Measurements from ENCODE around the gene MVP.
"Not testable (repeated sequence)": the region's sequence is repeated elsewhere in the genome, so short reads cannot be mapped to it uniquely, and the experiment has no call there.

MVP gene

GRCh38 chr16:29820271-29820701 lies at the start of gene MVP:
Gene MVP (plus strand): TSS chr16:29820462. CDS start chr16:29830550, 10,088 bp downstream.
- DNase-seq = peak; percentile 54

DNA sequence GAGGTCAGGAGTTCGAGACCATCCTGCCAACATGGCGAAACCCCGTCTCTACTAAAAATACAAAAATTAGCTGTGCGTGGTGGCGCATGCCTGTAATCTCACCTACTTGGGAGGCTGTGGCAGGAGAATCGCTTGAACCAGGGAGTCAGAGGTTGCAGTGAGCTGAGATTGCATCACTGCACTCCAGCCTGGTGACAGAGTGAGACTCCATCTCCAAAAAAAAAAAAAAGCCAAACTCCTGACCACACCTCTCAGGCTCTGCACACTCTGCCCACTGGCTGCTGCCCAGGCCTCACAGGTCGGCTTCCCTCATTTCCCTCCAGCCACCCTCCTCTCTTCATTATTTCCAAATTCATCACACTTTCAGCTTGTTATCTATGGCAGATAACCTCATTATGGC lies 47.9 kb upstream of the MVP start:
- peak; percentile 27 for DNase-seq

GRCh38 chr16:29774730-29775129 lies 45.5 kb upstream of the MVP start:
- DNase-seq = no peak

- no peak for DNase-seq
These were observed 44.4 kb upstream of the MVP start for GRCh38 chr16:29775742-29776408.

DNA sequence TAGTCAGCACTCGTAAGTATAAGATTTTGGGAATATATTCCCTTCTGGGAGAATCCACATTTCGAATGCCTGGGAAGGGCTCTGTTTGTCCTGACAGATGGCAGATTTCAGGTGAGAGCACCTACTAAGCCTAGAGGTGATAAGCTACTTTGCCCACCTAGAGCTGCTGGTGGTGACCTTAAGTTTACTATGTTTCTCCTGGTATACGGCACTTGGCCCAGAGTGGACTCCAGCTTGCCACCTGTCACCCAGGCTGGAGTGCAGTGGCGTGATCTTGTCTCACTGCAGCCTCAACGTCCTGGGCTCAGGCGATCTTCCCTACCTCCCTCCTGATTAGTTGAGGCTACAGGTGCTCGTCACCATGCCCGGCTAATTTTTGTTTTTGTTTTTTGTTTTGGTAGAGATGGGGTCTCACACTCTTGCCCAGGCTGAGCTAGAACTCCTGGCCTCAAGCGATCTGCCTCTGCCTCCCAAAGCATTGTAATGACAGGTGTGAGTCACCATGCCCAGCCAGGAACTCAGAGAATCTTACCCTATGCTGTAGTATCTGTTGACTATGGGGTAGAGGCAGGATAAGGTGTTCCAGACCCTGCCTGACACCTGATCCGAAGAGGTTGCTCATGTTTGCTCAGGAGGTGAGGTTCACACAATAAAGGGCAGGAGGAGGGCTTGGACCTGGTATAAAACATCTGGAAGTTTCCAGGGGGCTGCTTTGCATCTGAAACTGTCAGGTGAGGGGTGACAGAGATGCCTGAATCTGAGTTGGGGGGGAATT lies 42.5 kb upstream of the MVP start, which contains the start of gene ZG16:
TSS of gene ZG16 (plus strand) at position 681 of the 775 bp plus-strand sequence. CDS start 1,011 bp downstream, outside the sequence.
- no peak for DNase-seq

- no peak for DNase-seq
These were observed 40.8 kb upstream of the MVP start for GRCh38 chr16:29779474-29779873.

DNA sequence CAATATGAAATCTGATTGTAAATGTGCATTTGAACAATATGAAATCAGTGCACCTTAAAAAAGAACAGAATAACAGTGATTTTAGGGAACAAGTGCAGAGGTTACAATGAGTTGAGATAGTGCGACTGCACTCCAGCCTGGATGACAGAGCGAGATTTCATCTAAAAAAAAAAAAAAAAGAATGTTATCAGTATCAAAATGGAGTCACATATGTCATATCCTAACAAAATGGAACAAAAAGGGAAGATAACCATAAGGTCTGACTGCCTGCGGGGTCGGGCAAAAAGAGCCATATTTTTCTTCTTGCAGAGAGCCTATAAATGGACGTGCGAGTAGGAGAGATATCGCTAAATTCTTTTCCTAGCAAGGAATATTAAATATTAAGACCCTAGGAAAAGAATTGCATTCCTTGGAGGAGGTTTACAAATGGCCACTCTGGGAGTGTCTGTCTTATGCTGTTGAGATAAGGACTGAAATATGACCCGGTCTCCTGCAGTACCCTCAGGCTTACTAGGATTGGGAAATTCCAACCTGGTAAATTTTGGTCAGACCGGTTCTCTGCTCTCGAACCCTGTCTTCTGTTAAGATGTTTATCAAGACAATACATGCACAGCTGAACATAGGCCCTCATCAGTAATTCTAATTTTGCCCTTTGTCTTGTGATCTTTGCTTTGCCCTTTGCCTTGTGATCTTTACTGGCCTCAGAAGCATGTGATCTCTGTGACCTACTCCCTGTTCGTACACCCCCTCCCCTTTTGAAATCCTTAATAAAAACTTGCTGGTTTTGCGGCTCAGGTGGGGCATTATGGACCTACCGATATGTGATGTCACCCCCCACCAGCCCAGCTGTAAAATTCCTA lies 36.9 kb upstream of the MVP start:
- not testable (repeated sequence) for DNase-seq

DNA sequence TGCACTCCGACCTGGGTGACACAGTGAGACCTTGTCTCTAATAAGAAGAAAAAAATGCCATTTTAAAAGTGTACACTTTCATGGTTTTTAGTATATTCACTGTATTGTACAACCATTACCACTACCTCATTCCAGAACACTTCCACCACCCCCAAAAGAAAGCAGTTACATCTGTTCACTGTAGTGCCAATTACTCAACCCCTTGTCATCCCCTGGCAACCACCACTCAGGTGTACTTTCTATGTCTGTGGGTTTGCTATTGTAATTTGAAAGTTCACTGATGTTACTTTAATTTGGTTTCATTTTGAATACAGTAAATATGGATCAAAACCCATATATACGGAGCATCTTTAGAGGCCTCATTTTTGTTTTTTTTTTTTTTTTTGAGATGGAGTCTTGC lies 36.1 kb upstream of the MVP start:
- DNase-seq = no peak

- peak; percentile 69 for DNase-seq
These were observed 35.3 kb upstream of the MVP start for GRCh38 chr16:29784901-29785500.

GRCh38 chr16:29787155-29787554 lies 33.1 kb upstream of the MVP start:
- DNase-seq = not testable (repeated sequence)

DNA sequence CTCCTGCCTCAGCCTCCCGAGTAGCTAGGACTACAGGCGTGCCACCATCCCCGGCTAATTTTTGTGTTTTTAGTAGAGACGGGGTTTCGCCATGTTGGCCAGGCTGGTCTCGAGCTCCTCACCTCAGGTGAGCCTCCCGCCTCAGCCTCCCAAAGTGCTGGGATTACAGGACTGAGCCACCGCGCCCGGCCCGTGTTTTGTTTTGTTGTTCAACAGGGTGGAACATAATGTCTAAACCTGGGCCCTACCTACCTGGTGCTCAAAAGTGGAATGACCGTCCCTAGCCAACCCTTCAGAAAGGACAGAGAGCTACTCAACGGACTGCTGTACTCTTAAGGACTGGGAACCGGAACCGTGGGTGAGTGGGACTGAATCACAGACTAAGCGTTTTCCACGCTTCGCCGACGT lies 30.5 kb upstream of the MVP start:
- no peak for DNase-seq

DNA sequence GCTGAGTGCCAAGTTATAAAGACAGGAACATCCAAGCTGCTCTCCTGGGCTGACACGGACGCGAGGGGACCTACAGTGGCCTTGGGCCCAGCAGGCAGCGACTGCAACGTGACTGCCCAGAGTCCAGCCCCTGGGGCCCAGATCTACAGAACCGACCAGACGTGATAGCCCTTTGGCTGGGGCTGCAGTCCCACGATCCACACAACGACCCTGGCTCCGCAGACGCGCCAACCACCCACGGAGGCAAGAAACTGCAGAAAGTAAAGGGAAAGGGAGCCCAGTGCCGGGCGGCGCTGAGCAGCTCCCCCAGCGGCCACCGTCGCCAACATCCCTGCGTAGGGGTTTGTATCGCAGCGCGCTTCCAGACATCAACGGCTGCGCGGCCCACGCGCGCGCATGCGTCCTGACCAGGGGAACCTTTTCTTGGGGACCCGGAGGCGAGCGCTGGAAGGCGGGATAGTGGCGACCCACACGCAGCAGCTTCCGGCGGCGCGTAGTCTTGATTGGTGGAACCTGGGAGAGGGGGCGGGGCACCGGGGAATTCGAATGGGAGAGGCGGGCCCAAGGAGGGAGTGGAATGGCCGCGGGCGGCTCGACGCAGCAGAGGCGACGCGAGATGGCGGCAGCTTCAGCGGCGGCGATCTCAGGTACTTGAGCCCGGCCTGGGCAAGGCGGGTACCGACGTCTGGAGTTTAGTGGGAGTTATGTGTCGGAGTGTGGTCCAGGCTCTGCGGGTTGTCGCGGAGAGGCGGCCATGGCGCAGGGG lies 29.9 kb upstream of the MVP start, which contains the start of gene KIF22:
TSS of gene KIF22 (plus strand) at position 569 of the 766 bp plus-strand sequence. CDS start at position 578, 9 bp downstream.
- DNase-seq = peak; percentile 98

GRCh38 chr16:29790949-29791844 lies 29.1 kb upstream of the MVP start:
- peak; percentile 40 for DNase-seq

DNA sequence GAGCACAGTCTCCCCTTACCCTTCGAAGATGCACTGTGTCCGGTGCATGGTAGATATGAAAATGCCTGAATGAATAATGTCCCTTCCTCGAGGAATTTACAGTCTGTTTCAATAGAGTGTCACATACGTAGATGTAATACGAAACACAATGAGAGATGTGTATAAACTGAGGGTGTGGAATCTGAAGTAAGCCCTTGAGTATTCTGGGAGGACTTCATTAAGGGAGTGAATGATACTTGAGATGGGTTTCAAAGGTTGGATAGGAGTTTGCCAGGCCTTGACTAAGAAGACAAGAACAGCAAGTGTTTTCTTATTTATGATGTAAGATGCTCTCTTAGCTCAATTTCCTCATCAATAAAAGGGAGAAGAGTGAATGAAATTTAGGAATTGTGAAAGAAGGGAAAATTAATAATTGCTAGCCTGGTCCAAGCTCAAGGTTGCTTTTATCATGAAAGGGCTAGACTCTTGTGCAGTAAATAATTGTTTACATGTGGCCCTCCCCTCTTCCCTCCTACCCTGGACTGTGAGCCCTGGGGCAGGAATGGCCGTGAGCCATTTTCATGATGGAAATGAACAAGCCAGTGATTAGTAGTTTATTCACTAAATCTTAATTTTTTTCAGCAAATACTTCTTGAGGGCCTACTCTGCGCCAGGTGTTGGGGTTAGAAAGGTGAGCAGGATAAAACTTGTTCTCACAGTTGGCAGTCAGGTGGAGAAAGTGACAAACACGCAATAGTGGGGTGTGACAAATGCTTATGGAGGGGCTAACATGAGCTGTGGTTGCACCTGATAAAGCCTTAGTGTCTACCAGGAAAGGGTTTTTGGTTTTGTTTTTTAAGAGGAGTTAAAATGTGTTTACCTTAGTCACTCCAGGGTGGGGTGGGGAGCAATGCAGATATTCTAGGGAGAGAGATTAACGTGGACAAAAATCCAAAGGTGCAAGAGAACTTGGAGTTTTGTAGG lies 28.1 kb upstream of the MVP start:
- DNase-seq = peak; percentile 58

- DNase-seq = not testable (repeated sequence)
These were observed 27.1 kb upstream of the MVP start for GRCh38 chr16:29793153-29793552.

GRCh38 chr16:29794231-29794710 lies 26.0 kb upstream of the MVP start:
- DNase-seq = no peak

DNA sequence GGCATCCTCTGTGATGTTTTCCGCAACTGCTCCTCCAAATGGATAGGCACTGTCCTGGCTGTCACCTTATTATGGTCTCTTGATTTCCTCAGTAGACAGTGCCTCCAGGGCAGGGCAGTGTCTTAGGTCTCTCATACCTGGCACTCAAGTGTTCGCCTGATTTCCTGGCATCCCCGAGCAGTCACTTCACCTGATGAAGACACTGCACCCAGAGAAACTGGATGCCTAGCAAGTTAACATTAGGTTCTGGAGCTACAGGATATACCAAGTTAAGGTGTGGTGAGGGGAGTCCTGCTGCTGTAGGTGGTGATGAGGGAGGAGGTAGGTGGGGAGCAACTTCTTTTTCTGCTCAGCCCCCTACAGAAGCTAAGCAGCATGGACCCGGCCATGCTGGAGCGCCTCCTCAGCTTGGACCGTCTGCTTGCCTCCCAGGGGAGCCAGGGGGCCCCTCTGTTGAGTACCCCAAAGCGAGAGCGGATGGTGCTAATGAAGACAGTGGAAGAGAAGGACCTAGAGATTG lies 17.8 kb upstream of the MVP start:
- DNase-seq = no peak

DNA sequence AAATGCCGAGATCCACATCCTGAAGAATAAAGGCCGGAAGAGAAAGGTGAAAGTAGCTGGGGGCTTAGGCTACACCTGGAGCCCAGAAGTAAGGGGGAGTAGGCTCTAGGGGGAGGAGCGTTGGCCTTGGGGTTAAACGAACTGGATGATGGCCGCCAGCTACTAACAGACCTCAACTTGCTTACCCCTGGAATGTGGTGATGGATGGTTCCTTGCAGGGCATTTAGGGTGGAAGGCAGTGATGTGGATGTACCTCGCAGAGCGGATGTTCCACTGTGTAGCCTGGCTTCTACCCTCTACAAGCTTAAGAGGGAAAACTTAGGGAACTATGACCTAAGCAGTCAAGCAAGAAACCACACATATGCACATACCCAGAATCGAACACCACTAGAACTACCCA lies 16.2 kb upstream of the MVP start:
- DNase-seq = no peak
